Measurements from ENCODE around the gene EIPR1.

- TF ChIP-seq CTCF (conservative IDR thresholded peaks at IDR 0.05 in 1 of 2, IDR thresholded peaks at IDR 0.05 in 1 of 2; ENCODE audit: extremely low read depth in 1 of 2, insufficient read depth in 1 of 2, low read depth in 1 of 2, low read length in 2 of 2) = no peak
- no peak for TF ChIP-seq EZH2 (IDR thresholded peaks at IDR 0.05; ENCODE audit: borderline replicate concordance, low read length)
These were observed 92.7 kb downstream of the EIPR1 start for GRCh38 chr2:3284657-3285630.

Measured in mammary epithelial cell (primary cell).